Kidney (tissue), 14 donors: Measurements from ENCODE around the gene LXN. TPM values are rescaled to one million over a fixed set of nuclear protein-coding genes. Genes with fewer than 3 reads are reported as not detected.
A peak's percentile ranks its signal among the peaks of the same experiment; 100 is the strongest.

Experiments used
- DNase-seq, 5 donors: peaks; one replicate each; pipeline ENCODE4 v3.0.0-alpha.2; 2013 to 2020
- FAIRE-seq: peaks from 2 replicates; lab custom pipeline; 2012; peaks lifted over from hg19 to GRCh38; lab: Jason Lieb, UNC
- H3K27ac ChIP-seq, 2 donors: one replicate each; pipeline ENCODE4 v1.7.0; 2013; ENCODE audit warnings: low read depth in 2 of 2, low read length in 2 of 2, inconsistent platforms in 1 of 2
- H3K27me3 ChIP-seq: one replicate; pipeline ENCODE4 v1.7.1; 2013; ENCODE audit warnings: low read length, inconsistent platforms; ENCODE audit not compliant: control insufficient read depth, insufficient read depth
- H3K36me3 ChIP-seq, 3 donors: one replicate each; pipeline versions ENCODE4 v1.7.0 to v1.7.1; 2013; ENCODE audit warnings: low read length in 3 of 3, control low read depth in 1 of 3, inconsistent platforms in 1 of 3; ENCODE audit not compliant: insufficient read depth in 3 of 3, control insufficient read depth in 2 of 3
- H3K4me1 ChIP-seq, 3 donors: one replicate each; pipeline versions ENCODE4 v1.7.0 to v1.7.1; 2013; ENCODE audit warnings: low read length in 3 of 3, inconsistent platforms in 1 of 3, low read depth in 1 of 3; ENCODE audit not compliant: control insufficient read depth in 2 of 3, insufficient read depth in 2 of 3
- H3K4me3 ChIP-seq, 3 donors: one replicate each; pipeline versions ENCODE4 v1.7.0 to v1.8.1; 2013; ENCODE audit warnings: low read length in 3 of 3, control low read depth in 1 of 3, inconsistent platforms in 1 of 3
- H3K9ac ChIP-seq, 3 donors: one replicate each; pipeline versions ENCODE4 v1.7.0 to v1.7.1; 2013; ENCODE audit warnings: low read length in 3 of 3, control low read depth in 1 of 3, inconsistent platforms in 1 of 3
- H3K9me3 ChIP-seq, 3 donors: one replicate each; pipeline versions ENCODE4 v1.7.0 to v1.7.1; 2013; ENCODE audit warnings: low read length in 3 of 3, control low read depth in 1 of 3, inconsistent platforms in 1 of 3; ENCODE audit not compliant: control insufficient read depth in 2 of 3, insufficient read depth in 1 of 3
- CTCF ChIP-seq: IDR thresholded peaks from 3 replicates; pipeline ENCODE4 v1.5.1; 2012; ENCODE audit warnings: mild to moderate bottlenecking, moderate library complexity, borderline replicate concordance; ENCODE audit not compliant: insufficient read depth; ENCODE audit errors: extremely low read depth
- intact Hi-C: fragments of 100-400 bp; cut with DNase I; formaldehyde crosslinking; loops from one replicate; pipeline ENCODE4 v1.11.1; 2022
- polyA plus RNA-seq: library from polyadenylated mRNA; stranded (reverse); fragments of 350-450 nt; fragmentation: Illumina TruSeq; extraction: RNeasy Lipid Tissue Mini Kit (QIAGEN cat#74804); gene quantifications from one replicate; pipeline ENCODE4 v1.2.3, GENCODE V29; 2014; ENCODE audit warnings: low read depth, low replicate concordance; ENCODE audit not compliant: insufficient read depth
- total RNA-seq: library from RNA; stranded (reverse); fragmentation: NEBNext Ultra II Directional; extraction: Animal tissue kit (Norgen Biotek cat#: 25700); gene quantifications from one replicate; pipeline ENCODE4 v1.2.1, GENCODE V29; 2021
- donor health status: control.
- donor health status: control.
- donor health status: control.
- donor health status: control.
- donor health status: control.
- donor health status: DM: yes; HTN: yes; CAD: no.
- donor health status: Normal renal cell carcinoma (clear cell type).

The LXN gene
- total and polyA plus RNA-seq, 2 donors from 2014 or later: 20.6 to 21.6 TPM

- TF ChIP-seq CTCF: no peak
- DNase-seq (no peak), FAIRE-seq (no peak)
- no peak overlapping the region for H3K4me3 ChIP-seq
- H3K4me1 ChIP-seq: no peaks in the 10 kb centered on the region
- intact Hi-C loops: no loop called here
- H3K36me3 ChIP-seq: peaks cover 0 to 4% (median 2%) of the 10 kb centered on the region in 3 donors
- no peaks in the 10 kb centered on the region for H3K9me3 ChIP-seq
- no peak overlapping the region for H3K9ac ChIP-seq
- no peaks in the 10 kb centered on the region for H3K27me3 ChIP-seq
- no peak overlapping the region for H3K27ac ChIP-seq
Measured at GRCh38 chr3:158680861-158681260, 8.4 kb upstream of the LXN start.

DNA sequence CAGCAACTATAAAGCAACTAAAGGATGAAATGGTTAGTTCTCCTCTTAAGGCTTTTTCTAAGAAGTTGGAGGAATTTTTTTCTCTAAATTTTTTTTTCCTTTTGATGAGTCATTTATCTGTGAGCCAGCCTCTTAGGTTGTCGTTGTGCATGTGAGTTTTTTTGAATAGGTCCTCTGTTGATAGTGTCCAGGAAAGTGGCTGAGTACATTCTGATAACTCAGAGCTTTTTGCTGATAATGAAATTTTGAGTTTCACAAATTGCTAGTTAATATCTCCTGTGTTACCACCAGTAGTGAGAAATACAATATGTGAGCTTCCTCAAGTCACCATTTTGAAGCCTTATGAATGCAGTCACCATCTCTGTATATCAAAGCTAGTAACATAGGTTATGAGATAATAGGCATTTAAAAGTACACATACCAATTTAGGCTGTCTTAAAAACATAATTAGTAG is 7.1 kb upstream of the LXN start:
- peaks cover 0 to 4% (median 2%) of the 10 kb centered on the region in 3 donors for H3K36me3 ChIP-seq
- no peak for TF ChIP-seq CTCF
- H3K4me3 ChIP-seq: no peak overlapping the region
- no peak for DNase-seq
- intact Hi-C loops: no loop called here
- FAIRE-seq: no peak
- no peaks in the 10 kb centered on the region for H3K9me3 ChIP-seq
- H3K27me3 ChIP-seq: no peaks in the 10 kb centered on the region
- H3K4me1 ChIP-seq: no peaks in the 10 kb centered on the region
- H3K9ac ChIP-seq: no peak overlapping the region
- H3K27ac ChIP-seq: no peak overlapping the region

- Histone ChIP-seq H3K4me1 (no peaks in the 10 kb centered on the region), H3K27me3 (no peaks in the 10 kb centered on the region), H3K9ac (no peak overlapping the region), H3K4me3 (no peak overlapping the region), H3K9me3 (no peaks in the 10 kb centered on the region), H3K27ac (no peak overlapping the region), H3K36me3 (peaks cover 0 to 2% (median 2%) of the 10 kb centered on the region in 3 donors)
- DNase-seq: no peak
- FAIRE-seq: no peak
- intact Hi-C loops: no loop called here
- no peak for TF ChIP-seq CTCF
Measured at GRCh38 chr3:158678687-158679086, 6.2 kb upstream of the LXN start.

DNA sequence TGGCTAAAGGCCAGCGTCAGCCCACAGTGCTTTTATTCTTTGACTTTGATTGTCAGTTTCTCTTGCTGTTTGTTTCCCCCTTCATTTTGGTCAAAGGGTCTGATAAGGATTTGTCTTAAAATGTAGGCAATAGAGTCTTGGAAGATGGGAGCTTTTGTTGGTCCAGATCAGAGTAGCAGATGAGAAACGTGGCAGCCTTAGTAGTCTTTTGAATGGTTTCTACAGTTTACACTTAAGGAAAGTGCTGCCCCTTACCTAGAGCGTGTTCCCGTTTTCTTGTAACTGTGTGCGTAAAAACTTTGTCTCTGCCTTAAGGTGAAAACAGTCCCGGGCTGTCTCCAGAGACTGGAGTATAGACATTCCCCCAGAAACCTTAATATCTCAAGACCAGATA is 630 bp downstream of the LXN start:
- H3K4me1 ChIP-seq: peaks cover 0 to 10% (median 5%) of the 10 kb centered on the region in 3 donors
- FAIRE-seq (no peak), DNase-seq (peak in 1 of 5 donors; percentile 18)
- intact Hi-C loops: no loop called here
- H3K27me3 ChIP-seq: no peaks in the 10 kb centered on the region
- H3K27ac ChIP-seq: peak overlapping the region in 1 of 2 donors; percentile 37
- H3K36me3 ChIP-seq: peaks cover 3 to 10% (median 6%) of the 10 kb centered on the region in 3 donors
- H3K9me3 ChIP-seq: no peaks in the 10 kb centered on the region
- H3K9ac ChIP-seq: peak overlapping the region; percentile 57 to 70 (median 70)
- no peak for TF ChIP-seq CTCF
- peak overlapping the region; percentile 69 to 74 (median 71) for H3K4me3 ChIP-seq
